Lung (tissue), 12 donors: Measurements from ENCODE around the gene LSM10. TPM values are rescaled to one million over a fixed set of nuclear protein-coding genes. Genes with fewer than 3 reads are reported as not detected.

ENCODE experiments used
- ATAC-seq: fragments of 200-7000 bp; cut with Tn5 transposase; one replicate; pipeline ENCODE4 v1.9.1; 2020; ENCODE audit warnings: moderate number of reproducible peaks; ENCODE audit not compliant: insufficient read depth, low FRiP score
- DNase-seq, 3 donors: peaks; one replicate each; pipeline ENCODE4 v3.0.0-alpha.2; 2013 to 2017
- H3K27ac ChIP-seq, 2 donors: one replicate each; pipeline ENCODE4 v1.5.1; 2013; ENCODE audit warnings: mild to moderate bottlenecking in 2 of 2, moderate library complexity in 2 of 2, control low read depth in 1 of 2, inconsistent platforms in 1 of 2, low read depth in 1 of 2, low read length in 1 of 2
- H3K27me3 ChIP-seq, 3 donors: one replicate each; pipeline ENCODE4 v1.5.1; 2013; ENCODE audit warnings: low read length in 2 of 3; ENCODE audit not compliant: control insufficient read depth in 3 of 3, insufficient read depth in 3 of 3
- H3K36me3 ChIP-seq, 4 donors: one replicate each; pipeline ENCODE4 v1.5.1; 2013; ENCODE audit warnings: low read length in 4 of 4, mild to moderate bottlenecking in 1 of 4, moderate library complexity in 1 of 4; ENCODE audit not compliant: control insufficient read depth in 4 of 4, insufficient read depth in 4 of 4
- H3K4me1 ChIP-seq, 5 donors: one replicate each; pipeline ENCODE4 v1.5.1; 2013; ENCODE audit warnings: low read length in 5 of 5, mild to moderate bottlenecking in 2 of 5, moderate library complexity in 1 of 5; ENCODE audit not compliant: control insufficient read depth in 5 of 5, insufficient read depth in 5 of 5
- H3K4me3 ChIP-seq: one replicate; pipeline ENCODE4 v1.5.1; 2013; ENCODE audit warnings: mild to moderate bottlenecking, control low read depth, moderate library complexity
- H3K9ac ChIP-seq, 2 donors: one replicate each; pipeline ENCODE4 v1.5.1; 2013; ENCODE audit warnings: low read length in 2 of 2, control low read depth in 1 of 2; ENCODE audit not compliant: insufficient read depth in 1 of 2
- H3K9me3 ChIP-seq, 4 donors: one replicate each; pipeline ENCODE4 v1.5.1; 2013; ENCODE audit warnings: low read length in 3 of 4, mild to moderate bottlenecking in 1 of 4, moderate library complexity in 1 of 4; ENCODE audit not compliant: control insufficient read depth in 4 of 4, insufficient read depth in 3 of 4
- CTCF ChIP-seq: IDR thresholded peaks from 2 replicates; pipeline ENCODE4 v1.5.1; 2012; ENCODE audit warnings: mild to moderate bottlenecking; ENCODE audit errors: control extremely low read depth, extremely low read depth
- WGBS, 2 donors: extraction: QIAGEN DNeasy Blood & Tissue Kit; methylation state at CpG; one replicate each; pipeline ENCODE4 v1.1.7; 2013; 5-methylcytosine and 5-hydroxymethylcytosine counted together
- polyA plus RNA-seq, 2 donors: library from polyadenylated mRNA; stranded (reverse); fragments of 200-250 nt; gene quantifications; one replicate each; pipeline ENCODE4 v1.2.1, GENCODE V29; 2013
- total RNA-seq, 2 donors: library from RNA; depleted of rRNA in 1 of 2; stranded (reverse); fragments of >200 nt in 1 of 2; gene quantifications; one replicate each; pipeline ENCODE4 v1.2.1, GENCODE V29; 2014 to 2021
- donor health status: control.
- donor health status: control.
- donor health status: Bipolar disorder and iron deficiency.
- donor health status: healthy.
- donor health status: DM: yes; HTN: yes; CAD: no.

Gene LSM10
- total and polyA plus RNA-seq, 4 donors, result 10.7 to 70.6 (median 44.8) TPM

GRCh38 chr1:36380782-36381181 lies 16.9 kb downstream of the LSM10 start:
- H3K9me3 ChIP-seq, result no peaks in the 10 kb centered on the region
- no peaks in the 10 kb centered on the region for H3K27me3 ChIP-seq
- H3K9ac ChIP-seq, result no peak overlapping the region
- H3K4me3 ChIP-seq, result no peak overlapping the region
- no peak for ATAC-seq
- H3K4me1 ChIP-seq, result peaks cover 5 to 24% (median 10%) of the 10 kb centered on the region in 5 donors
- 87 to 93% methylated on average over 3 of the region's 3 CpGs for WGBS, 2 donors
- TF ChIP-seq CTCF, result no peak
- peak overlapping the region in 1 of 2 donors; percentile 45 for H3K27ac ChIP-seq
- no peak for DNase-seq
- peaks cover 0 to 5% (median 0%) of the 10 kb centered on the region in 4 donors for H3K36me3 ChIP-seq

GRCh38 chr1:36380143-36380619 lies 17.5 kb downstream of the LSM10 start:
- WGBS, 2 donors, result 71 to 87% methylated on average over 5 of the region's 5 CpGs
- H3K9ac ChIP-seq, result no peak overlapping the region
- no peak overlapping the region for H3K4me3 ChIP-seq
- TF ChIP-seq CTCF, result no peak
- no peaks in the 10 kb centered on the region for H3K27me3 ChIP-seq
- peak overlapping the region in 1 of 2 donors; percentile 45 for H3K27ac ChIP-seq
- DNase-seq (no peak), ATAC-seq (no peak)
- H3K9me3 ChIP-seq, result no peaks in the 10 kb centered on the region
- peaks cover 5 to 24% (median 9%) of the 10 kb centered on the region in 5 donors for H3K4me1 ChIP-seq
- peaks cover 0 to 5% (median 0%) of the 10 kb centered on the region in 4 donors for H3K36me3 ChIP-seq

- Histone ChIP-seq H3K27me3 (no peaks in the 10 kb centered on the region), H3K9ac (no peak overlapping the region), H3K36me3 (peaks cover 0 to 5% (median 0%) of the 10 kb centered on the region in 4 donors), H3K9me3 (no peaks in the 10 kb centered on the region), H3K4me3 (no peak overlapping the region), H3K4me1 (peaks cover 18 to 26% (median 19%) of the 10 kb centered on the region in 5 donors), H3K27ac (peak overlapping the region in 1 of 2 donors; percentile 68)
- DNase-seq, result no peak
- ATAC-seq, result no peak
- TF ChIP-seq CTCF, result no peak
- 77 to 86% methylated on average over 4 of the region's 4 CpGs for WGBS, 2 donors
Observed at GRCh38 chr1:36377791-36378492, 19.8 kb downstream of the LSM10 start.
